GM10266 (cell line): Measurements from ENCODE around the gene SLC25A23.

ENCODE experiments used
- DNase-seq: peaks from one replicate; pipeline ENCODE4 v3.0.0; 2012; ENCODE audit errors: extremely low spot score
- TF ChIP-seq, protein P1 (sequence below): IDR thresholded peaks from 2 replicates; pipeline ENCODE4 v1.5.1; 2012; ENCODE audit warnings: mild to moderate bottlenecking, low read depth; ENCODE audit not compliant: control insufficient read depth, insufficient read depth; ENCODE audit errors: missing control alignments

The SLC25A23 gene

DNA sequence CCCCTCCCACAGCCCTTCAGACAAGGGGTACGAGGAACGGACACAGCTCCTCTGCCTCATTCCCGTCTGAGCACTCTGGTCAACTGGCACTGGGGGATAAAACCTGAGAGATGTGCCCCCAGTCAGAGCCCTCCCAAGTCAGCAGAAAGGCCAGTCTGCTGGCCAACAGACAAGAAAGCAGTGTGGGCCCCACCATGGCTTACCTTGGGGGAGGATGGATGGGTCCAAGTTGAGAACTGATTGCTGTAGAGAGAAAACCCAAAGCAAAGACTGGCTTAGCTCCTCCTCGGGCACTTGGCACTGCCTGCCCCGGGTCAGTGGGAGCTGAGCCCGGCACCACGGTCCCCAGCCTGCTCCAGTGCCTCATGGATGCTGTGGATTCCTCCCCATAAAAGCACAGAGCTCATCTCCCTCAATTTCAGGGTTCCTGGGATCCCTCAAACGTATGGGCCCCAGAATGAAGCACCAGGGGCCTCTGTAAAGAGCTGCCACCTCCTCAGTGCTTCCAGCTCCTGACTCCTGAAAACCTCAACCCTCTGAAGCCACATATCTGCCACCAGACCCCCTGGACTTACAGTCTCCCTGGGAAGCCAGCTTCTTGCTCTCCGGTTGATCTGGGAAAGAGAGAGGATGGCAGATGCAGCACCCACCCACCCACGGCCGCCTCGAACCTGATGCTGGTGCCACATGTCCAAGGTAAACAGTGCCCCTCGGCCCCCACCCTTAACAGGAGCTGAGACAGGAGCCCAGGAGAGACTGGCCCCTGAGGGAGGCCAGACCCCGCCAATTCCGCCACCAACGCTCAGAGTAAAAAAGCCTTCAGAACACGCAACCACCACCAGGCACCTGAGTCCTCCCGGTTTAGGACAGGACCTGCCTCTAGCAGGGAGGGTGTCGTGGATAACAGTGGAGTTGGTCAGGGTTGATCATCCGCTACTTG is 38.2 kb downstream of the SLC25A23 start:
- TF ChIP-seq, protein P1, sequence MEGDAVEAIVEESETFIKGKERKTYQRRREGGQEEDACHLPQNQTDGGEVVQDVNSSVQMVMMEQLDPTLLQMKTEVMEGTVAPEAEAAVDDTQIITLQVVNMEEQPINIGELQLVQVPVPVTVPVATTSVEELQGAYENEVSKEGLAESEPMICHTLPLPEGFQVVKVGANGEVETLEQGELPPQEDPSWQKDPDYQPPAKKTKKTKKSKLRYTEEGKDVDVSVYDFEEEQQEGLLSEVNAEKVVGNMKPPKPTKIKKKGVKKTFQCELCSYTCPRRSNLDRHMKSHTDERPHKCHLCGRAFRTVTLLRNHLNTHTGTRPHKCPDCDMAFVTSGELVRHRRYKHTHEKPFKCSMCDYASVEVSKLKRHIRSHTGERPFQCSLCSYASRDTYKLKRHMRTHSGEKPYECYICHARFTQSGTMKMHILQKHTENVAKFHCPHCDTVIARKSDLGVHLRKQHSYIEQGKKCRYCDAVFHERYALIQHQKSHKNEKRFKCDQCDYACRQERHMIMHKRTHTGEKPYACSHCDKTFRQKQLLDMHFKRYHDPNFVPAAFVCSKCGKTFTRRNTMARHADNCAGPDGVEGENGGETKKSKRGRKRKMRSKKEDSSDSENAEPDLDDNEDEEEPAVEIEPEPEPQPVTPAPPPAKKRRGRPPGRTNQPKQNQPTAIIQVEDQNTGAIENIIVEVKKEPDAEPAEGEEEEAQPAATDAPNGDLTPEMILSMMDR, result no peak
- DNase-seq, result no peak

DNA sequence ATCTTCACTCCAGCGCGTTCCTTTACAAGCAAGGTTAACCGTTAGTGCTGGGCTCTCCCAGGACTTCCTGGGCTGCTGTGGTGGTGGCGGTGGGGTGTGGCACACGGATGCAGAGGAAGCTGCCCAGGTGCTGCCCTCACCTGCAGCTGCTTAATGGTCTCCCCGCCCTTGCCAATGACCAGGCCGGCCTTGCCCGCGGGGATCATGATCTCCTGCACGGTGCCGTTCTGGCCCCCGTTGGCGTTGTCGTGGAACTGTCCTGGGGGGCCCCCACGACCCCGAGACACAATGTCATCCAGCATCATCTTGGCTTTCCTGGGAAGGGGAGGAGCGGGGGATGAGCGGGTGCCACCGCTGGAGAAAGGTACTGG is 41.0 kb downstream of the SLC25A23 start:
- TF ChIP-seq, protein P1, result no peak
- no peak for DNase-seq

DNA sequence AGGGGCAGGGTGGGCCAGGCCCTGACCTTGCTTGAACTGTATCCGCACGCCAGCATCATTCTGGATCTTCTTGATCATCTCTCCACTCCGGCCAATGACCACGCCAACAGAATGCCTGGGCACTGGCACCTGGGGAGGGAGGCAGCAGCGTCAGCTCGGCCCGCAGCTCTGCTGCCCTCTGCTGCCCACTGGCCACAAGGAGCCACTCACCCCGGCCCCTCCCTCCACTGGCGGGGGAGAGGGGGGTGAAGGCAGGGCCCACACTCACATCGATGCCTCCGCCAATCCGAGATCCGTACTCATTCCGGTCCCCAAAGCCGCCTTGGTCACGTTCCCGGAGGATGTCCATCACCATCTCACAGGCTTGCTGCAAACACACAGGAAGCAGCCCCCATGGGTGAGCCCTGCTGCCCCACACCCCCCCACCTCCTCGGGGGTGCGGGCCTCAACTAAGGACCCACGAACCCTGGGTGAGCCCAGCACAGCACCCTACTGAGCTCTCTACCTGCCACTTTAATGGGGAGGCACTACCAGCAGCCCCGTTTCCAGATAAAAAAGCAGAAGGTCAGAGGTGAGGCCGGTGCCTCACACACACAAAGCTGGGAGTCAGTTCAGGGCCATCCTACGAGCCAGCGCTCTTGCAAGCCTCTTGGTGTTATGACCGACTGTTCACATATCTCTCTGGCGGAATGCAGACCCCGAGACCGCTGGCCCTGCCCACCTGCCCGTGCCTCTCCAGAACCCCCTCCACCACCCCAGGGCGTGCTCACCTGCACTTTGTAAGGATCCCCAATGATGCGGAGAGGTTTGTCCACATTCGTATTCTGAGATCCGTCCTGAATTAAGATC is 41.7 kb downstream of the SLC25A23 start:
- TF ChIP-seq, protein P1, result no peak
- DNase-seq, result no peak

DNA sequence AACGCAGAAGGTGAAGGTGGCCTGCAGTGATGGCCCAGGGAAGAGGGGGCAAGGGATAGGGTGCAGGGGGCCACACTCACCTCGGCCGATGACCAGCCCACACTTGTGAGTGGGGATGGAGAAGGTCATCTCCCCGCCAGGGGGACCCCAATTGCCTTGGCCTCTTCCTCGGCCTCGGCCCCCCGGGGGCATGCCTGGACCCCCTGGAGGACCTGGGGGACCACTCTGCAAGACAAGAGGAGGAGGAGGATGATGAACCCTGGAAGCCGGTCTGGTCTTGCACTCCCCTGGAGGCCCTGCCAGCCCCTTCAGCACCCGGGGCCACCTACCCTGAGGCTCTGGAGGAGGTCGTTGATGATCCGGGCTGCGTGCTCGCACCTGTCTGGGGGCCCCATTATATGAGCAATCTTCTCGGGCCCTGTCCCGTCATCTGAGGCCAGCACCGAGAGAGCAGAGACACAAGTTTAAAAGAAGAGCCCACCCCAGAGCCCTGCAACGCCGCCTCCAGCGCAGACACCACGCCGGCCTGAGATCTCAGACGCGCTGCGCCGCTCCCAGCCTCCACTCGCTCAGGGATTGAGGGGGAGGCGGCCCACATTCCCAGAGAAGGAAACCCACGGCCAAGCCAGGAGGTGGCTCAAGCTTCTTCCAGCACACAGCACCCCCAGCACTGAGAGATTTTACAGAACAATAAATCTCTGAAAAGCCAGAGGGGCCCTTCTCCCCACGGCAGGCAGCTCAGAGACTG is 42.8 kb downstream of the SLC25A23 start:
- TF ChIP-seq, protein P1, result no peak
- no peak for DNase-seq

DNA sequence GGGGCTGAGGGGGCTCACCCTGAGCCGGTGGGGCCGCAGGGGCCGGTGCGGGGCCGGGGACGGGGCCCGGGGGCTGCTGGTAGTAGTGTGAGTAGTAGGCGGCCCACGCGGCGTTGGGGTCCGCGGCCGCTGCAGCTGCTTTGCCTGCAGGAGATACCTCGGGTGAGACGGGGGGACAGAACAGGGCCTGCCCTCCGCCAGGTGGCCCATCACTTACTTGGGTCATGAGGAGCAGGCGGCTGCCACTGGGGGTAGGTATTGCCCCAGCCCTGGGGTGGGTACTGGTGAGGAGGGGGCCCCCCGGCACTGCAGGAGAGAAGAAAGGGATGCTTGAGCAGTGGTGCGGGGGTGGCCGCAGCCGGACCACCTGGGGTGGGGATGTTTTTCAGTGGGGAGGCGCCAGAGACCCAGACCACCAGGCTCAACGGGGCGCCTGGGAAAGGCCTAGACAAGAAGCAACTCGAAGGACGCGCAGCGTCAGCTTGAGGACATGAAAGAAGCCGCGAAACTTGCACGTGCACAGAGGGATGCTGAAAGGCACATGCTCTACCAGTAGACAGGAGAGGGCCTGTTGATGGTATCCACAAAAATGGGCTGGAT is 43.9 kb downstream of the SLC25A23 start:
- TF ChIP-seq, protein P1, result no peak
- no peak for DNase-seq

DNA sequence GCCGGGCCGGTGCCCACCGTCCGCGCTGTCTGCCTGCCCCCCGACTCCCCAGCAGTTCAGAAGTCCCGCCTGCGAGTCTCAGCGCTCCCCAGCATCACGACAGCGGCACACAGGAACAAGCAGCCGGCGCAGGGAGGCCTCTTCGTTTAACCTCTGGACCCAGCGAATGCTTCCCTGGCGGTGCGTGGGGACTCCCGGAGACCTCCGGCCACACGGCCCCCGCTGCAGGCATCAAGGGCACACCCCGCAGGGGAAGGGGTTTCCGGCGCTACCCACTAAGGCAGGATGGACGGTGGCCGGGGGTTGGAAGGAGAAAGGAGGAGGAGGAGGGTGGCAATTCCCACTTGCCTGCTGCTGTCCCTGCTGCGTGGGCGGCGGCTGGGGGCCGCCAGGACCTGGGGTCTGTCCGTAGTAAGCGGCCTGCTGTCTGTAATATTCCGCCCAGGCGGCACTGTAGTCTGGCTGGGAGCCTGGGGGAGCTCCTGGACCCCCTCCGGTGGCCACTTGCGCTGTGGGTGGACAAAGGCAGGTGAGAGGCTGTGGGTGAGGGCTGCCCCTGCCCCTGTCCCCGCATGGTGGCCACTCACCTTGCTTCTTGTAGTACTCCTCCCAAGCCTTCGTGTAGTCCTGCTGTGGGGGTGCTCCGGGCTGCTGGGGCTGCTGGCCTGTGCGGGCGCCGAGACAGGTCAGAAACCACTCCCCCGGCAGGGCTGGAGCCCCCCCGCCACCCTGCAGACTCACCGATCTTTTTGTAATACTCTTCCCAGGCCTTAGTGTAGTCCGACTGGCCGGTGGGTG is 44.6 kb downstream of the SLC25A23 start:
- no peak for DNase-seq
- TF ChIP-seq, protein P1, result no peak
